Measurements from ENCODE around the gene BCR. TPM values are rescaled to one million over a fixed set of nuclear protein-coding genes. Genes with fewer than 3 reads are reported as not detected.

BCR gene
- total RNA-seq, 4 donors from 2014 or later, result 36.9 to 514 (median 91.0) TPM

GRCh38 chr22:23272371-23272770 lies 92.1 kb downstream of the BCR start:
- WGBS, 2 donors (ENCODE audit: low coverage in 1 of 2), result 81% methylated on average over 8 of the region's 8 CpGs; no CpG with 5 or more reads in 1 of the 2 donors
- intact Hi-C loops (cut with DNase I; ENCODE audit: low total_unique reads) (no loop called here), in situ Hi-C loops (cut with MboI; ENCODE audit: low pct_ligation_motif_present in 1 of 4, low pct_unique_long_range_greater_than_20kb in 1 of 4, low sequenced_read_pairs in 3 of 4) (no loop called here)
- no peaks in the 10 kb centered on the region for H3K9me3 ChIP-seq
- peaks cover 0 to 21% (median 2%) of the 10 kb centered on the region in 4 donors for H3K36me3 ChIP-seq
- no peak overlapping the region for H3K27ac ChIP-seq
- no peak for TF ChIP-seq EP300 (IDR thresholded peaks at IDR 0.05; ENCODE audit: low read depth)
- TF ChIP-seq POLR2A (IDR thresholded peaks at IDR 0.05), result no peak
- H3K4me1 ChIP-seq, result no peaks in the 10 kb centered on the region
- H3K27me3 ChIP-seq, result no peaks in the 10 kb centered on the region
- H3K4me3 ChIP-seq, result no peak overlapping the region
- no peak for DNase-seq

GRCh38 chr22:23272834-23273233 lies 92.5 kb downstream of the BCR start:
- WGBS, 2 donors (ENCODE audit: low coverage in 1 of 2), result 97% methylated on average over 9 of the region's 11 CpGs; no CpG with 5 or more reads in 1 of the 2 donors
- no peaks in the 10 kb centered on the region for H3K4me1 ChIP-seq
- H3K27ac ChIP-seq, result no peak overlapping the region
- H3K27me3 ChIP-seq, result no peaks in the 10 kb centered on the region
- H3K4me3 ChIP-seq, result no peak overlapping the region
- peaks cover 0 to 21% (median 2%) of the 10 kb centered on the region in 4 donors for H3K36me3 ChIP-seq
- H3K9me3 ChIP-seq, result no peaks in the 10 kb centered on the region
- TF ChIP-seq EP300 (IDR thresholded peaks at IDR 0.05; ENCODE audit: low read depth) (no peak), POLR2A (IDR thresholded peaks at IDR 0.05) (no peak), CTCF (IDR thresholded peaks at IDR 0.05) (no peak), POLR2AphosphoS5 (IDR thresholded peaks at IDR 0.05) (no peak)
- no peak for DNase-seq
- in situ Hi-C loops (cut with MboI; ENCODE audit: low pct_ligation_motif_present in 1 of 4, low pct_unique_long_range_greater_than_20kb in 1 of 4, low sequenced_read_pairs in 3 of 4), result no loop called here
- intact Hi-C loops (cut with DNase I; ENCODE audit: low total_unique reads), result no loop called here

- WGBS, 2 donors (ENCODE audit: low coverage in 1 of 2), result 91% methylated on average over 10 of the region's 10 CpGs; no CpG with 5 or more reads in 1 of the 2 donors
- no peak overlapping the region for H3K4me3 ChIP-seq
- no peak for TF ChIP-seq EP300 (IDR thresholded peaks at IDR 0.05; ENCODE audit: low read depth)
- TF ChIP-seq CTCF (IDR thresholded peaks at IDR 0.05), result no peak
- no peak for TF ChIP-seq POLR2A (IDR thresholded peaks at IDR 0.05)
- TF ChIP-seq POLR2AphosphoS5 (IDR thresholded peaks at IDR 0.05), result no peak
- H3K4me1 ChIP-seq, result peaks cover 4 to 6% (median 6%) of the 10 kb centered on the region in 4 donors
- intact Hi-C loops (cut with DNase I; ENCODE audit: low total_unique reads) (no loop called here), in situ Hi-C loops (cut with MboI; ENCODE audit: low pct_ligation_motif_present in 1 of 4, low pct_unique_long_range_greater_than_20kb in 1 of 4, low sequenced_read_pairs in 3 of 4) (no loop called here)
- no peak overlapping the region for H3K27ac ChIP-seq
- no peak for DNase-seq
- H3K36me3 ChIP-seq, result peaks cover 0 to 19% (median 2%) of the 10 kb centered on the region in 4 donors
- no peaks in the 10 kb centered on the region for H3K9me3 ChIP-seq
- H3K27me3 ChIP-seq, result no peaks in the 10 kb centered on the region
These were observed 93.3 kb downstream of the BCR start for GRCh38 chr22:23273445-23274145.

- H3K36me3 ChIP-seq, result peaks cover 0 to 14% (median 2%) of the 10 kb centered on the region in 4 donors
These were observed 93.8 kb downstream of the BCR start for GRCh38 chr22:23274146-23274526.

More at GRCh38 chr22:23274146-23274526, 93.8 kb downstream of the BCR start:
- TF ChIP-seq POLR2AphosphoS5 (IDR thresholded peaks at IDR 0.05) (no peak), POLR2A (IDR thresholded peaks at IDR 0.05) (no peak), EP300 (IDR thresholded peaks at IDR 0.05; ENCODE audit: low read depth) (no peak), CTCF (IDR thresholded peaks at IDR 0.05) (no peak)
- intact Hi-C loops (cut with DNase I; ENCODE audit: low total_unique reads) (no loop called here), in situ Hi-C loops (cut with MboI; ENCODE audit: low pct_ligation_motif_present in 1 of 4, low pct_unique_long_range_greater_than_20kb in 1 of 4, low sequenced_read_pairs in 3 of 4) (no loop called here)
- Histone ChIP-seq H3K4me3 (no peak overlapping the region), H3K4me1 (peaks cover 9 to 11% (median 10%) of the 10 kb centered on the region in 4 donors), H3K27me3 (no peaks in the 10 kb centered on the region), H3K27ac (no peak overlapping the region), H3K9me3 (no peaks in the 10 kb centered on the region)
- WGBS, 2 donors (ENCODE audit: low coverage in 1 of 2), result 86 to 91% methylated on average over 9 to 10 of the region's 10 CpGs
- DNase-seq, result no peak

Data from transverse colon (tissue), 4 donors.